IPS-18c (cell line): ENCODE results near the gene TEC.

ENCODE experiments used
- H3K4me3 ChIP-seq: 2 replicates; pipeline ENCODE4 v1.7.0; 2013; ENCODE audit warnings: low read depth, mild to moderate bottlenecking, low read length, moderate library complexity; ENCODE audit not compliant: insufficient read depth
- H3K9me3 ChIP-seq: one replicate; pipeline ENCODE4 v1.6.1; 2013; ENCODE audit warnings: mild to moderate bottlenecking, low read length, moderate library complexity; ENCODE audit not compliant: control insufficient read depth, insufficient read depth

The TEC gene

GRCh38 chr4:48275247-48275646 is 5.6 kb upstream of the TEC start:
- H3K4me3 ChIP-seq: no peak overlapping the region
- no peaks in the 10 kb centered on the region for H3K9me3 ChIP-seq

- Histone ChIP-seq H3K4me3 (no peak overlapping the region), H3K9me3 (peaks cover 4% of the 10 kb centered on the region)
These were observed 2.0 kb upstream of the TEC start for GRCh38 chr4:48271626-48272025.

GRCh38 chr4:48270951-48271473 is 1.4 kb upstream of the TEC start:
- H3K9me3 ChIP-seq: peaks cover 4% of the 10 kb centered on the region
- H3K4me3 ChIP-seq: no peak overlapping the region

GRCh38 chr4:48270523-48270897 is 872 bp upstream of the TEC start:
- peaks cover 4% of the 10 kb centered on the region for H3K9me3 ChIP-seq
- H3K4me3 ChIP-seq: peak overlapping the region; percentile 74; the same call in 1 of the 2 replicates

GRCh38 chr4:48269861-48270522 is 354 bp upstream of the TEC start:
- Histone ChIP-seq H3K4me3 (peak overlapping the region; percentile 74), H3K9me3 (peaks cover 4% of the 10 kb centered on the region)

- no peak overlapping the region for H3K4me3 ChIP-seq
These were observed 2.1 kb downstream of the TEC start for GRCh38 chr4:48267574-48267973.

GRCh38 chr4:48266781-48267180 is 2.9 kb downstream of the TEC start:
- H3K9me3 ChIP-seq: peaks cover 4% of the 10 kb centered on the region
- no peak overlapping the region for H3K4me3 ChIP-seq

More at GRCh38 chr4:48267574-48267973, 2.1 kb downstream of the TEC start:
- peaks cover 4% of the 10 kb centered on the region for H3K9me3 ChIP-seq

- H3K9me3 ChIP-seq: no peaks in the 10 kb centered on the region
- H3K4me3 ChIP-seq: no peak overlapping the region
These were observed 6.7 kb downstream of the TEC start for GRCh38 chr4:48262926-48263325.

GRCh38 chr4:48262484-48262883 is 7.2 kb downstream of the TEC start:
- Histone ChIP-seq H3K9me3 (no peaks in the 10 kb centered on the region), H3K4me3 (no peak overlapping the region)

- H3K9me3 ChIP-seq: no peaks in the 10 kb centered on the region
- no peak overlapping the region for H3K4me3 ChIP-seq
These were observed 8.4 kb downstream of the TEC start for GRCh38 chr4:48261281-48261680.

- Histone ChIP-seq H3K9me3 (no peaks in the 10 kb centered on the region), H3K4me3 (no peak overlapping the region)
These were observed 9.9 kb downstream of the TEC start for GRCh38 chr4:48259748-48260147.

- Histone ChIP-seq H3K9me3 (no peaks in the 10 kb centered on the region), H3K4me3 (no peak overlapping the region)
These were observed 10.7 kb downstream of the TEC start for GRCh38 chr4:48258845-48259397.

GRCh38 chr4:48255959-48256342 is 13.7 kb downstream of the TEC start:
- H3K9me3 ChIP-seq: no peaks in the 10 kb centered on the region

GRCh38 chr4:48255072-48255958 is 14.3 kb downstream of the TEC start:
- Histone ChIP-seq H3K9me3 (no peaks in the 10 kb centered on the region), H3K4me3 (no peak overlapping the region)

More at GRCh38 chr4:48255959-48256342, 13.7 kb downstream of the TEC start:
- H3K4me3 ChIP-seq: no peak overlapping the region

GRCh38 chr4:48254381-48255071 is 15.1 kb downstream of the TEC start:
- H3K9me3 ChIP-seq: no peaks in the 10 kb centered on the region

GRCh38 chr4:48252313-48252712 is 17.3 kb downstream of the TEC start:
- H3K9me3 ChIP-seq: no peaks in the 10 kb centered on the region
- H3K4me3 ChIP-seq: no peak overlapping the region

More at GRCh38 chr4:48254381-48255071, 15.1 kb downstream of the TEC start:
- H3K4me3 ChIP-seq: no peak overlapping the region

- Histone ChIP-seq H3K4me3 (no peak overlapping the region), H3K9me3 (no peaks in the 10 kb centered on the region)
These were observed 18.7 kb downstream of the TEC start for GRCh38 chr4:48250980-48251379.
